GM12878 (cell line): ENCODE results near the gene PRKAG2. TPM values are rescaled to one million over a fixed set of nuclear protein-coding genes. Genes with fewer than 3 reads are reported as not detected.

ENCODE experiments used
- BCL3 ChIP-seq: IDR thresholded peaks from 2 replicates; pipeline ENCODE4 v1.6.1; 2011; ENCODE audit warnings: borderline replicate concordance, low read depth, mild to moderate bottlenecking, moderate library complexity, low read length; ENCODE audit not compliant: insufficient read depth, poor library complexity, severe bottlenecking
- E4F1 ChIP-seq: fragments of 450-650 bp; IDR thresholded peaks from 2 replicates; pipeline ENCODE4 v1.6.1; 2018; ENCODE audit warnings: borderline replicate concordance, mild to moderate bottlenecking; ENCODE audit not compliant: partially characterized antibody
- ESRRA ChIP-seq: IDR thresholded peaks from 2 replicates; pipeline ENCODE4 v1.6.1; 2012; ENCODE audit warnings: mild to moderate bottlenecking, low read length, improper control_type of control experiment
- NR2F1 ChIP-seq: fragments of 450-650 bp; conservative IDR thresholded peaks from 2 replicates; pipeline ENCODE4 v1.6.1; 2017; ENCODE audit warnings: mild to moderate bottlenecking
- PML ChIP-seq: IDR thresholded peaks from 2 replicates; pipeline ENCODE4 v1.6.1; 2012; ENCODE audit warnings: low read length, inconsistent platforms
- REST ChIP-seq: IDR thresholded peaks from 2 replicates; pipeline ENCODE4 v1.6.1; 2012; ENCODE audit warnings: mild to moderate bottlenecking, low read depth, low read length
- TCF7 ChIP-seq: IDR thresholded peaks from 2 replicates; pipeline ENCODE4 v1.6.1; 2014; ENCODE audit warnings: antibody characterized with exemption, borderline replicate concordance
- polyA plus RNA-seq, 11 experiments: library from polyadenylated mRNA; depleted of rRNA in 4 of 11; unstranded in 6 of 11; stranded (reverse) in 5 of 11; fragments of >200 nt; fragmentation: Nextera tagmentation in 4 of 11; fragmentation: Illumina TruSeq in 1 of 11; extraction: Ambion mirVana in 4 of 11; extraction: Trizol in 1 of 11; gene quantifications; 1 replicate in 1 of 11; 2 replicates in 10 of 11; pipeline versions ENCODE4 v1.2.1 to v1.2.3, GENCODE V29; 2011 to 2016; ENCODE audit warnings: inconsistent platforms in 2 of 11, missing spikeins in 2 of 11, low read depth in 1 of 11
- total RNA-seq, 4 experiments: library from RNA; depleted of rRNA in 3 of 4; stranded (reverse); fragments of >200 nt in 3 of 4; fragmentation: Illumina TruSeq in 1 of 4; extraction: Trizol in 1 of 4; gene quantifications; 2 replicates each; pipeline versions ENCODE4 v1.2.1 to v1.2.3, GENCODE V29; 2013 to 2021

PRKAG2 gene
- total and polyA plus RNA-seq, 10 of the 15 experiments (the other 5 are each of a cell fraction or from before 2014, with no cell fraction given), result 3.4 to 8.9 (median 6.8) TPM

- TF ChIP-seq E4F1, result no peak
- TF ChIP-seq ESRRA, result no peak
- TF ChIP-seq PML, result no peak
- TF ChIP-seq REST, result no peak
- TF ChIP-seq TCF7, result no peak
- no peak for TF ChIP-seq BCL3
- no peak for TF ChIP-seq NR2F1
Observed at GRCh38 chr7:151549644-151550043, 327.3 kb downstream of the PRKAG2 start (continued).
